Smooth muscle cell of bladder (primary cell): ENCODE results near the gene CAPN13. TPM values are rescaled to one million over a fixed set of nuclear protein-coding genes. Genes with fewer than 3 reads are reported as not detected.

ENCODE experiments used
- total RNA-seq: library from RNA; depleted of rRNA; stranded (reverse); fragments of >200 nt; gene quantifications from 2 replicates; pipeline ENCODE4 v1.2.3, GENCODE V29; 2014

CAPN13 gene, protein sequence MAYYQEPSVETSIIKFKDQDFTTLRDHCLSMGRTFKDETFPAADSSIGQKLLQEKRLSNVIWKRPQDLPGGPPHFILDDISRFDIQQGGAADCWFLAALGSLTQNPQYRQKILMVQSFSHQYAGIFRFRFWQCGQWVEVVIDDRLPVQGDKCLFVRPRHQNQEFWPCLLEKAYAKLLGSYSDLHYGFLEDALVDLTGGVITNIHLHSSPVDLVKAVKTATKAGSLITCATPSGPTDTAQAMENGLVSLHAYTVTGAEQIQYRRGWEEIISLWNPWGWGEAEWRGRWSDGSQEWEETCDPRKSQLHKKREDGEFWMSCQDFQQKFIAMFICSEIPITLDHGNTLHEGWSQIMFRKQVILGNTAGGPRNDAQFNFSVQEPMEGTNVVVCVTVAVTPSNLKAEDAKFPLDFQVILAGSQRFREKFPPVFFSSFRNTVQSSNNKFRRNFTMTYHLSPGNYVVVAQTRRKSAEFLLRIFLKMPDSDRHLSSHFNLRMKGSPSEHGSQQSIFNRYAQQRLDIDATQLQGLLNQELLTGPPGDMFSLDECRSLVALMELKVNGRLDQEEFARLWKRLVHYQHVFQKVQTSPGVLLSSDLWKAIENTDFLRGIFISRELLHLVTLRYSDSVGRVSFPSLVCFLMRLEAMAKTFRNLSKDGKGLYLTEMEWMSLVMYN
- total RNA-seq = not detected in 2 replicates

DNA sequence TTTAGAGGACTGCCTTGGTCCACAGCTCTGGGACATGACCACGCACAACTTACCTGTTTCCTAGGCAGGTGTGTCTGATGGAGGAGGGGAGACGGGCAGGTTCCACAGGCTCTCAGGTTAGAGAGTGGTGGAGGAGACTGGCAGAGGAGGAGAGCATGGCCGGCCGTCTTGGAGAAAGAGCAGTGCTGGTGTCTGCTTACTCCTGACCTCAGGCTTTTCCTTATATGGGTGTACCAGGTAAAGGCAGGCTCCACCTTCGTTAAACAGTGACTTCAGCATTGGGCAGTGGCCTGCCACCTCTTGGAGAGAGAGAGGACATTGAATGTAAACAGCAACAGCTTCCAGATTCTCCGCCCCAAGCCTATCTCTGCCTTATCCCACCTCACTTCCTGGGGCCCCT, at the start of gene CAPN13:
Gene CAPN13, minus strand, starts transcription at position 198 of the 400 bp plus-strand sequence. CDS start 20,121 bp downstream, outside the sequence.

